Stimulated activated CD8-positive, alpha-beta memory T cell treated with anti-CD3 and anti-CD28 coated beads, Interleukin-2, amount 100 ng/mL, for 48 hours (primary cell): Measurements from ENCODE around the gene VTN.

Experiments
- DNase-seq, 2 donors: peaks; one replicate each; pipeline ENCODE4 v3.0.0-alpha.2; 2020; ENCODE audit warnings: low read depth in 2 of 2

The VTN gene

DNA sequence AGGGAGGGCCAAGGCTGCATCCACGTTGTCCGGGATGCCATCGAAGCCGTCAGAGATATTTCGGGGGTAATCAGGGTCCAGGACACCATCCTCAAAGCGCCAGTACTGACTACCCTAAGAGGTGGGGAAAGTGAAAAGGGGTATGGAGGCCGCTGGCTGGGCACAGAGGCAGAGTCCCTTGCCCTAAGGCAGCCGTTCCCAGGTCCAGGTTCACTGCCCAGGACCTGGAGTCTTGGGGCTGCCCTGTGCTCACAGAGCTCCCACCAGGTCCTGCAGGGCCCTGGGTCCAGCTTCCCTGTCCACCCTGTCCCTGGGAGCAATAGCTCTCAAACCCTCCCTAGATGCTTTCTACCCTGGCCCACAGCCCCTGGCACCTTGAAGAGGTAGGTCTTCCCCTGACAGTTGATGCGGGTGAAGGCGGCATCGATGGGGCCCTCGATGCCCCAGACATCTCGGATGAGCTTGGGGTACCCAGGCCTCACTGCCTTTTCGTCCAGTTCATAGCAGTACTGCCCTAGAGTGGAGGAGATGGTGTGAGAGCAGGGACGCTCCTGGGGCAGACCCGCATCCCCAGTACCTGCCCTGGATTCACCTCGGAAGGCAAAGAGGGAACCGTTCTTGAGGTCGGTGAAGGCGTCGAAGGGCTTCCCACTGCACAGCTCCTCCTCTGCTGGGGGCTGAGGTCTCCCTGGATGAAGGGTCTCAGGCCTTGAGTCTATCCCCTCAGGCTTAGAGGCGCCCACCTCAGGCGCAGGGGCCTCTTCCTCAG lies 1.0 kb downstream of the VTN start:
- DNase-seq, result no peak

DNA sequence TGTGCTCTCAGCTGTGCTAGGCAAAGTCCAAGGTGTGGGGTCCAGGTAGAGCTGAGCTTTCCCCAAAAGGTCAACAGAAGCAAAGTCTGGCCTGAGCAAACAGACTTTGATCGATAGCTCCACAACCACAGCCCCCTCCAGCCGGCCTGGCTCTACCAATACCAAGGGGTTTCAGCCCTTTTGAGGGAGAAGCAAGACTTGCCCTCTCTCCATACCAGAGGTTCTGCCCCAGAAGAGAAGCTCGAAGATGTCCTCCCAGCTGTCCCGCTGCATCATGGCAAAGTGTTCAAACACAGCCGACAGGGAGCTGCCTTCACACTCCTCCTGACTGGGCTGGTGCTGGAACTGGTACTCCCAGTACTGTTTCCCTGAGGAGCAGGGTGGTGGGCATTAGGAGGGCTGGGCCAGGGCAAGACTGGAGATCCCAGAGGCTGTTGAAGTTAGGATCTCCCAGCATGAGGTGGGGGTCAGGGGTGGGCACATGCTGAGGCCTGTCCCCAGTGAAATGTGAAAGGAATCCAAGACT lies 1.7 kb downstream of the VTN start:
- DNase-seq, result no peak

DNA sequence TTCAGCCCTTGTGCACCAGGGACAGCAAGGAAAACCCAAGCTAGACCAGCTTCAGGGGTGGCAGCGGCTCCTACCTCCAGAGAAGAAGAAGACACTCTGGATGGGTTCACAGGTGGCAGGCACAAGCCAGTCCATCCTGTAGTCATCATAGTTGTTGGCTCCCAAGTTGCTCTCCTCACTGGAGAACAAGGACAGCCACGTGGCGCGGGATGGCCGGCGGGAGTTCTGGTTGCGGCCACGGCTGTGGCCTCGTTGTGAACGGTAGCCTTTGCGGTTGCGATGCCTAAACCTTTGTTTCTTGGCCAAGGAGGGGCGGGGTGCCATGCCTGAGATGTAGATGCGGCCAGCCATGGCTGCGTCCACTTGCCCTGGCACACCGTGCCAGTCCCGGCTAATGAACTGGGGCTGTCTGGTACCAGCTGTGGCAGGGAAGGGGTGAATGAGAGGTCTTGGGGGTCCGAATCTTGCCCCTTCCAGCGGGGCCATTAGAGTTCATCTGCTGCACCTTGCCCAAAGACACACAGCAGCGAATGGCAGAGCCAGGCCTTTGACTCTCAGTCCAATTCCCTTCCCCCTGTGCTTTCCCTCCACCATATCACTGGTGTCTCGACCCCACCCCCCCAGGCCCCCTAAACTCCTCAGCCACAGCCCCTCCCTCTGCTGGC lies 2.3 kb downstream of the VTN start:
- DNase-seq, result no peak

DNA sequence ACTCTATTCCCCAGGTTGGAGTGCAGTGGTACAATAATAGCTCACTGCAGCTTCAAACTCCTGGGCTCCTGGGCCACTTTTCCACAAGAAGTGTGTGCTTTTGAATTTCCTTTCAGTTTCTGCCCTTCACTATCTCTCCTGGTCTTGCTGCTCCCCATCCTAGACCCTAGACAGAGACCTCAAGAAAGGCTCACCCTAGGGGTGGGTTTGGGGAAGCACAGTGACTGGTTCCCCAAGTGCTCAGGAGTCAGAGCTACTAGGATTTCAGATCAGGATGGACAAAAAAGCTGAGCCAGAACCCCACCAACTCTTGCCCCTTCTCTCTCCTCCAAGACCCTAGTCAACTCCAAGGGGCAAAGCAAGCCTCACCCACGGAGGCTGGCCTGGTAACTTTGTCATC lies 3.5 kb downstream of the VTN start:
- no peak for DNase-seq

DNA sequence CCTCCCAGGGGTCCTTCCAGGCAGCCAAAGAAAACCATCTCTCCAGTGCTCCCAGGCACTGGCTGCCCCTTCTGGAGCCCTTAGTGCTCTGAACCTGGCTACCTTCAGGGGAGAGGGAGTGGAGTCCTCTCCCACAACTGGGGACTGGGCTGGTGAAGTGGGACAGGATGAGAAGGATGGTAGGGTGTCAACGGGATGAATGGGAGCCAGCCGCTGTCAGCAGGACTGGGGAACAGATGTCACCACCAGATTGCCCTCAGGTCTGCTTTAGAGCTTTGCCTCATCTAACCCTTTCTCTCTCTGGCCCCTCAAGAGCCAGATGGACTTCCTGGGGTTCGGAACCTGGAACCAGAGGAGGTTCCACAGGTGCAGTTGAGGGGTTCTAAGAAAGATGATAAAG lies 4.6 kb downstream of the VTN start:
- no peak for DNase-seq

DNA sequence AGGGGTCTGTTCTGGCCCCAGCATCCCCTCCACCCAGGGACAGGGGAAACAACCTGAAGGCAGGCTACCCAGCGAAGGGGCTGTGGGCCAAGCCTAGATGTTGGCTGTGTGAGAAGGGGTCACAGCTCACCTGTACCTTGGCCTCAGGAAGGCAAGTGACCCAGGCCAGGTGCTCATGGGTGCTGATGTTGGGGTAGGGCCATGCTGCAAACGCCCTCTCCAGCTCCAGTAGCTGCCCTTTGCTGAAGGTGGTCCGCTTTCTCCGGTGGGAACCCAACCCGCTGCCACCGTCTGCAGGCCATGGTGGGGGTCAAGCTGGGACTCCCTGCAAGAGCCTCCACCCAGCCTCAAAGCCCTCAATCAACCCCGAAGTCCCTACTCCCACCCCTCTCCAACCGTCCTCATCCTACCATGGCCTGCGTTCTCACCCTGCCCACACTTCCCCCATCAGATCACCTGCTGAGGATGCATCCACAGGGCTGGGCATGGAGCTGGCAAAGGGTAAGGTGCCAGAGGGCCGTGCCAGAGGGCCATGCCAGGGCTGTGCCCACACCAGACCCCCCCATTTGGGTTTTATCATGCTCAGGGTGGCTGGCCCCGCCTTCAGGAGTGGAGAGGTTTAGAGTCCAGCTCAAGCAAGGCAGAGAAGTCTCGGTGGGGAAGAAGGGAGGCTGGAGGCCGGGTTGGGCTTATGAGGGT lies 5.3 kb downstream of the VTN start, which contains the start of gene SEBOX:
SEBOX (minus strand) TSS at position 535 of the 699 bp plus-strand sequence; CDS start at position 487, 48 bp downstream.
- DNase-seq, result no peak

DNA sequence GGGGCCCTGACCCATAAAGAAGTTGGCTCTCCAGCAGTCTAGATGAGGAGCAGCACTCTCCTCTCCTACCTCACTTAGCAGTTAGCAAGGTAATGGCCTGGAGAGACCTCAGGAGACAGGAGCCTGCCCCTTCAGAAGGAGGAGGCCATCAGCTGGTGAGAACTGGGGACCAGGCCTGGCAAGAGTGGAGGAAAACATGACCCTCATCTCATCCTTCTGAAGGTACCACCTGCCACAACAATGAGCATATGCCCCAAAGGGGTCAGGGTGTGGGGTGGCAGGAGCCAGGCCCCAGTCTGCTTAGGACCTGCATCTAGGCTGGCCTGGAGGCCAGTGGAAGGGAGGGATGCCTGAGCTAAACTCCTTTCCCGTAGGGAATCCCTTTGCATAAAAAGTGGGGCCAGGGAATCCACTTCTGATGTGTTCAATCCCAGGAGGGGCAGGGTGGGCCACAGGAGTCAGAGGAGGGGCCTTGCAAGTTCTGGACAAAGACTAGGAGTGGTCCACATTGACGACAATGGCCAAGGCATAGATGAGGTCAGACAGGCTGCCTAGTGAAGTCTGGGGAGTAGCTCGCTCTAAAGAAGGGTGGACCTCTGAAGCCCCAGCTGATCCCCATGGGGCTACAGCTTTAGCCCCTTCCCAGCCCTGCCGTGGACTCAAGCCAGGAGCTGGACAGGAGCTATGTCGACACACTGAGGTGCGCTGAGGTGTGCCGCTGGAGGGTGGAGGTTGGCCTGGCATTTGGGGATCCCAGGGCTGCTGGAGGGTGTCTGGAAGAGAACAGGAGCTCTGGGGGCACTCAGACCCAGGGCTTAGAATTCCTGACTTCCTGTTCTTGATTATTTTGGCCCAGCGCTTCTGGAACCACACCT lies 6.1 kb downstream of the VTN start:
- DNase-seq, result no peak

DNA sequence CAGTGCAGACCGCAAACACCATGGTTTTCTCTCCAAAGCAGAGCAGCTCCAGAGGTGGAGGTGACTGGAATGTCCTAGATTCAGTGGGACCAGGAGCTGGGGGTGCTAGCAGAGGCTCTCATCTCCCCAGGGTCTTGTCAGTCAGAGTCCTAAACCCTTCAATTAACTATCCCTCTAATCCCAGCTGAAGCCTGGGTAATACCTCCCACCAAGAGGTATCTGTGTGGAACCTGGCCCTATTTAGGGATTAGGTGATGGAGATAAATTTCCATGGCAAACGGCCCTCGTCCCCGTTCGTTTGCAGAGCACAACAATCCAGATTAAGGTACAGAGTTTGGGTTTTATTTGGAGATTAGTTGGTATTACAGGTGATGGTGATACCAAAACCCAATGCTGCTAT lies 6.9 kb downstream of the VTN start:
- DNase-seq, result no peak

DNA sequence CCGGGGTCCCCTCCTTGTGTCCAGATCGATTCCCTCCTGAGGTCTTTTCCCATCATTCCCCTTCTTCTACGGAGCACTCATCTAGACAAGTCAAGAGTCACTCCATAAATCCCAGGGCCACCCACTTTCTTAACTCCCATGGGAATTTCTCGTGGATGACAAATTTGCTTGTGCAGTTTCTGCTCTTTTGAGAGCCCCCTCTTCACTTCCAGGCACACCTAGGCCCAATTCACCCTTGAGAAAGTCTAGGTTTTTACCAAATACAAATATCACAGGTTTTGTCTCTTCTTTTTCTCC lies 12.3 kb downstream of the VTN start:
- DNase-seq, result no peak

DNA sequence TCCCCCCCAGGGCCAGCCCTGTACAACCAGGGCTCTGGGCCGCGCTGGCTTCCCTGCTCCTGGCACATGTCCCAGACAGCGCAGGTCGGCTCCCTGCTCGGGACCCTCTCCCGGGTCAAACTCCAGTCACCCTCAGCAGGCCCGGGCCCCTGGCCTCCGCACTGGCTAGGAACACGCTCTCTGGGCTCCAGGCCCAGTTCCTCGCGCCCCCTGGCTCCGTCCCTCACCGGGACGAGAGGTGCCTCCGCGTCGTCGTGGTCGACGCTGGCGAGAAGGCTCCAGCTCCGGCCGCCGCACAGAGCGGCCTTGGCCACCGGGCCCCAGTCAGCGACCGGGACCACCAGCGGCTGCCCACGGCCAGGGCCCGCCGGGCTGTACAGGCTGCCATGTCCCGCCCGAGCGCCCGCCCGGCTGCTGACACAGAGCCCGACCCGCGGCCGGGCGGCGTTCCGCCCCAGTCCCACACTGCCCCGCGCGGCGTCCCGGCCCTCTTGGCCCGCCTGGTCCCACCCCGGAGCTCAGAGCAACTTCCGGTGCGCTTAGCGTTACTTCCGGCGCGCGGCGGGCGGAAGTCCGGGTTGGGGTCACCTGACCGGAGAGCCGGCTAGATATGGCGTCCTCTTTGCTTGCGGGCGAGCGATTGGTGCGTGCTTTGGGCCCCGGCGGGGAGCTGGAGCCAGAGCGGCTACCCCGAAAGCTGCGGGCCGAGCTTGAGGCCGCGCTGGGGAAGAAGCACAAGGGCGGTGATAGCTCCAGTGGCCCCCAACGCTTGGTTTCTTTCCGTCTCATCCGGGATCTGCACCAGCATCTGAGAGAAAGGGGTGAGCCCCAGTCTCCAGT lies 12.8 kb downstream of the VTN start, which contains the start of gene POLDIP2:
POLDIP2 (minus strand) TSS at position 467 of the 840 bp plus-strand sequence; CDS start at position 388, 79 bp downstream.
- DNase-seq, result peak; percentile 93 to 95

DNA sequence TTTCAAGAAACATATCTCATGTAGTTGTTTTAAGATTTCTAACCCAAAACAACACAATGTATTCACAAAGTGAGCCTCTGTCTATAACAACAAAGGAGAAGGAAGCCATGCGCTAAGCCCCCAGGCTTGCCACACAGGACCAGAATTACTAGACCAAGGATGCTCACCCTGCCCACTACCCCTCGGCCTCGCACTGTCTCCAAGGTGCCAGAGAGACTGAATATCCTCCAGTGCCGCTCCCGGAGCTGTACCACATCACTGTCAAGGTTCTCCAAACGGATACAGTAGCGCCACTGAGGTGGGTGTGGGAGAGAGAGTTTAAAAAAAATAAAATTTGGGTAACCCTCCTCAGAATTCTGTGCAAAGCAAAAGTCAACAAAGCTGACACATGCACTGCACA lies 19.8 kb downstream of the VTN start:
- no peak for DNase-seq

DNA sequence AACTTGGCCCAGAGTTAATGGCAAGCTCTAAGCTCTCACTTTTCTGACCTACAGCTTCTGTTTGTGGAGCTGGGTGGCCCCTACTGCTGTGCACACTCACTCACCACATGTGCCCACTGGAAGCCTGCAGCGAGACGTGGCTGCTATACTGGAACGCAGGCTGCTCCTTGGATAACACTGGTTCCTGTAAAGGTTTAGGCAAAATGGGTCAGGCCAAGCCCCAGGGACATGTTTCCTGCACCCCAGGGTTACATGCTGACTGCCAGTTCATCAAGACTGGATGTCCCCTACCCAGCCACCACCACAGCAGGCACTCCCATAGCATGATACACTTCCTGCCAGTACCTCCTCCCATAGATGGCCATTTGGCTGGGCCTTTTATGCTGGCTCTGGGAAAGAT lies 21.1 kb downstream of the VTN start:
- DNase-seq, result no peak

DNA sequence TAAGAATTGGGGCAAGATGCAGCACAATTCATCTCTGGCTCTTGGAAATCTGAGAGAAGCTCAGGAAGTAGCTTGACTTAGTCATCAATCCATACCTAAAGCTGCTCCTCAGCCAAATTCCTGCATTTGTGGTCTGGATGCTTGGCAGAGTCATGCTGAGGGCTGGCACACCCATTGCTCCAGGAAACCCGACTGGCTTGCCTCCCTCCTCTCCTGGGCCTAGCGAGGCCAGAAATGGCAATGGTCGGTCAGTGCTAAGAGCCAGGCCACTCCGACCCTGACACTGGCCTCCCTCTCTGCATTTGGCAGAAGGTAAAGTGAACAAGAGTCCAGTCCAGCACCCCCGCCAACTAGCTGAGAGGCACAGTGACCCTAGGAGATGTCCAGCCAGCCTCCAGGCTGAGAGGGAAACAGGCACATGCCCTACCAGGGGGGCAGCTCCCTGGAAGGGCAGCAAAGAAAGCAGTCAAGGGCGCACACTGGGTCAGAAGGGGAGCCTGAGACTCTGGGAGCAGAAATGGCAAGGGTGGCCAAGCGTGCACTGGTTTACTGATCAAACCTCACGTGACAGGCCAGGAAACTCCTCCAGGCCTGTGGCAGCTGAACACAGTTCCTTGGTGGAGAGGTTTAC lies 22.7 kb downstream of the VTN start:
- no peak for DNase-seq

DNA sequence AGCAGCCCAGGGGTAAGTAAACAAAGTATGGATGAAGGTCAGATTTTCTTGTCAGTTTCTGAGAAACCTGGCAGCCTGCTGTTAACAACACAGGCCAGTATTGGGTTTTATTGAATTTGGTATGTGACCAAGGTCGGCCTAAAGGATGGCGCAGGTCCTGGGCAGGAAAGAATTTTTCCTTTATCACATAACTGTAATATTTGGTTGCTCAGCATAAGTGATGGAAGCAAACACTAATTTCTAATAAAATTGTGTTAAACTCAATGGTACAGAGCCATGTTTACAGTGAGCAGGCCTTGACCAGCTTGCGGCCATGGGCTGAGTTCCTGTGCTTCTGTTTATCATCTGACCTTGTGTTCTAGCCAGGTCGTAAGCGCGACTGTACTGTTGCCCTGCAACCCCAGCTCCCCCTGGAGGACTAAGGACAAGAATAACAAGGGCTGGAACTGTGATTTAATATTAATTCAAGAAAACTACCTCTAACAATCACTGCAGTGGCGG lies 23.3 kb downstream of the VTN start:
- no peak for DNase-seq

DNA sequence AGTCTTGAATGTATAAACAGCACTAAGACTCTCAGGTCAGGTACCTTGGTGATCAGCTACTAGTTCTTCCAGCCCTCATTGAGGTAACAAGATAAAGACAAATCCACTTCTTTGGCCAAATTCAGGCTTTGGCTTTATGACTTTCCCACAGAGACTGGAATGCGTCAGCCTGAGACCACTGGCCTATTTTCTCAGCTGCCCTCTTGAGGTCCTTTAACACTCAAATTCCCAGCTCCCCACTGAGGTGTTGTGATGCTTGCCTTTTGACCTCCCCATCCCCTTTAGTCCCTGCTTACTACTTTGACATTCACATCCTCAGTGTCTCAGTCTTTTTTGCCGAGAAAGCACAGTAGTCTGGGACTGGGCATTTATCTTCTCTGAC lies 23.9 kb downstream of the VTN start:
- DNase-seq, result no peak

DNA sequence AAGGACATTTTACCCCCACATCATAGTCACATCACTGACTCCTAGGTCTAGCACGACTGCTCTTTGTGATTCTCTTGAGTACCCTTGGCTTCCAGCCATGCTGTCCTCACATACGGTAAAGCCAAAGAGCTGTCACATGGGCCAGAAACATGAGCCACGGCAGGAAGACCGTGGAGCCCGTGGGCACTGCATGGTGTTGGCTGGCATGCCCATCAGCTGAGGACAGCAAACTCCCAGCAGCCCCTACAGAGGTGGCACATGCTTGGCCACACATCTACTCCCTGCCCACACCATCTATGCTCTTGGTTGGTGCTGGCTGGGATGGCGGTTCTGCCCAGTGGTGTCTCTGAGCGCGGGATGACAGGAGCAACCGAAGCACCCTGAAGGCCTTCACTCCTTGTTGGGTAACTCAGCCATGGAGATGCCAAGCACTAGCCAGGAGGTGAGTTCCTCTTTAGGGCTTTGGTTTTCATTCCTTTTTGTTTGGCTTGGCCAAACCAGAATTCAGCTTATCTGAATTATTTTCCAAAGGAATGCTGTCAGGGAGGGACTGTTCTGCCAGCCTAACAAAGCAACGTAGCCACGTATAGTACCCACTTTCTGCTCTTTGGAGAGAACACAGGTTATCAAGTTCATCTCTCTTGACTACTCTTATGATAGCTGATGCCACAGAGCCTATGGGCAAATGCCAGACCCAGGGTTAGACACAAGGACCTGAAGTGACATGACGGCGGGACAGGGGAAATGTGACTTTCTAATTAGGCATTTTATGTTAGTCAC lies 24.5 kb downstream of the VTN start:
- DNase-seq, result no peak

DNA sequence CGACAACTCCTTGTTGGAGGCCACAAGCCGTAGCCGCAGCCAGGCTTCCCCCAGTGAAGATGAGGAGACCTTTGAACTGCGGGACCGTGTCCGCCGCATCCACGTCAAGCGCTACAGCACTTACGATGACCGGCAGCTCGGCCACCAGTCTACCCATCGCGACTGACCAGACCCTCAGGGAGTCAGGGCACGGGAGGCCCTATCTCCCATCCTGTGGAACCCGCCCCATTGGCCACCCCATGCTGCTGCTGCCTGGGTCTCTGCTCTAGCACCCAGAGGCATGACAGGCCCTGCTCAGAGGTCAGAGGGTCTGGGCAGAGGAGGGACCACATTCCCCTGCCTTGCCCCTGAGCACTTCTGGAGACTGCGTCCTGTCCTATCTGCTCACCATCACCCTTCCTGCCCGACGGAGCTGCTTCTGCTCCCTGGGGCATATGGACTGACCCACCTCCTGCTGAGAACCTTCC lies 25.6 kb downstream of the VTN start:
- no peak for DNase-seq

DNA sequence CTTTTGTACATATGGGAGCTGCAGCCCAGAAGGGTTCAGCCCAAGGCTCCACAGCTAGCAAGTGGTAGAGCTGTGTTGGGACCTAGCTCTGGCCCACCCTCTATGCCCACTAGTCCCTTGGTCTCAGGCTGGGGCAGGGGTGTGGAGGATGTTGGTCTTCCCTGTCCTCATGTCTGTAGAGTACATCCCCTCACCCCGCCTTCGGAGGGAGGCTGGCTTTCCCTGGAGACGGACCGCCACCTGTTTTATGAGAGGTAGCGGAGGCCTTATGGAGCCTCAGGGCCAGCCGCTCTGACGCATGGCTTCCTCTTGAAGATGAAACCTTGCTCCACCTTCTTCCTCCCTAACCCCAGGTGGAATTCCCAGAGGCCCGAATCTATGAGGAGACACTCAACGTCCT lies 26.1 kb downstream of the VTN start:
- DNase-seq, result no peak

DNA sequence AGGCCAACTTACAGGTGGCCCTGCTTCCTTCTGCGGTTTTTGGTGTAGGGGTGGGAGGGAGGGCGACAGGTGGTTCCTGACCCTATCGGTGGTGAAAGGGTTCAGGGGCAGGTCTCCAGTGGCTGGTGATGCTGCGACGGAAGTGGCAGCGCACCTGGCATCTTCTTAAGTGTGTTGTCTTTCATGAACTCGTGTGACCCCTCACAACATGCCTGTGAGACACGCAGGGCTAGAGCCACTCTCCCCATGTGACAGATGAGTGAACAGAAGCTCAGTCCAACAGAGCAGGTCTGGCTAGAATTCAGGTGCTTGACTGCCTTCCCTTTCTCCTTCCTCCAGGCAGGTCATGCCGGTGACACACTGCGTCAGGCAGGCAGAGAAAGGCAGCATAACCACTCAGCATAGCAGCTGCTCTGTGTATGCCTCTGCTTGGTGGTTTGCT lies 26.6 kb downstream of the VTN start:
- no peak for DNase-seq
